ENCODE data around the gene D2HGDH. TPM values are rescaled to one million over a fixed set of nuclear protein-coding genes. Genes with fewer than 3 reads are reported as not detected.
"Not testable (repeated sequence)": the region's sequence is repeated elsewhere in the genome, so short reads cannot be mapped to it uniquely, and the experiment has no call there.

D2HGDH gene
- total and polyA plus RNA-seq, 5 donors from 2014 or later: 0.73 to 38.4 (median 3.1) TPM

- ATAC-seq (ENCODE audit: low read depth in 2 of 2): no peak
- H3K4me3 Mint-ChIP-seq: peak overlapping the region in 1 of 4 donors; percentile 23
These were observed 6.4 kb upstream of the D2HGDH start for GRCh38 chr2:241728000-241728399.

GRCh38 chr2:241728627-241729026 is 5.8 kb upstream of the D2HGDH start:
- peaks cover 0 to 15% (median 4%) of the 10 kb centered on the region in 4 donors for H3K4me1 Mint-ChIP-seq
- Histone ChIP-seq H3K27ac (ENCODE audit: insufficient read depth, low read length, poor library complexity, severe bottlenecking) (no peak overlapping the region), H3K4me3 (ENCODE audit: low read depth, low read length) (no peak overlapping the region), H3K4me1 (ENCODE audit: control insufficient read depth, insufficient read depth, low read length, poor library complexity, severe bottlenecking) (peaks cover 3% of the 10 kb centered on the region), H3K27me3 (ENCODE audit: control insufficient read depth, insufficient read depth, low read length) (no peaks in the 10 kb centered on the region), H3K9me3 (ENCODE audit: control insufficient read depth in 2 of 2, low read length in 2 of 2) (no peaks in the 10 kb centered on the region), H3K36me3 (ENCODE audit: control insufficient read depth, insufficient read depth, low read length) (peaks cover 2% of the 10 kb centered on the region)
- no peaks in the 10 kb centered on the region for H3K27me3 Mint-ChIP-seq
- H3K4me3 Mint-ChIP-seq: no peak overlapping the region
- H3K27ac Mint-ChIP-seq: no peak overlapping the region
- peaks cover 12% of the 10 kb centered on the region for H3K36me3 Mint-ChIP-seq
- ATAC-seq (ENCODE audit: low read depth in 2 of 2) (no peak), DNase-seq (no peak)
- H3K9me3 Mint-ChIP-seq: no peaks in the 10 kb centered on the region

More at GRCh38 chr2:241728000-241728399, 6.4 kb upstream of the D2HGDH start:
- Histone ChIP-seq H3K27me3 (ENCODE audit: control insufficient read depth, insufficient read depth, low read length) (no peaks in the 10 kb centered on the region), H3K4me3 (ENCODE audit: low read depth, low read length) (no peak overlapping the region), H3K27ac (ENCODE audit: insufficient read depth, low read length, poor library complexity, severe bottlenecking) (no peak overlapping the region), H3K9me3 (ENCODE audit: control insufficient read depth in 2 of 2, low read length in 2 of 2) (peaks cover 0 to 3% of the 10 kb centered on the region in 2 experiments), H3K36me3 (ENCODE audit: control insufficient read depth, insufficient read depth, low read length) (peaks cover 8% of the 10 kb centered on the region), H3K4me1 (ENCODE audit: control insufficient read depth, insufficient read depth, low read length, poor library complexity, severe bottlenecking) (peaks cover 2% of the 10 kb centered on the region)
- H3K4me1 Mint-ChIP-seq: peaks cover 0 to 13% (median 2%) of the 10 kb centered on the region in 4 donors
- peaks cover 18% of the 10 kb centered on the region for H3K36me3 Mint-ChIP-seq
- no peaks in the 10 kb centered on the region for H3K27me3 Mint-ChIP-seq
- no peak for DNase-seq
- no peaks in the 10 kb centered on the region for H3K9me3 Mint-ChIP-seq
- no peak overlapping the region for H3K27ac Mint-ChIP-seq

GRCh38 chr2:241729868-241730267 is 4.6 kb upstream of the D2HGDH start:
- peaks cover 5% of the 10 kb centered on the region for H3K36me3 Mint-ChIP-seq
- DNase-seq: no peak
- Histone ChIP-seq H3K9me3 (ENCODE audit: control insufficient read depth in 2 of 2, low read length in 2 of 2) (no peaks in the 10 kb centered on the region), H3K27me3 (ENCODE audit: control insufficient read depth, insufficient read depth, low read length) (no peaks in the 10 kb centered on the region), H3K36me3 (ENCODE audit: control insufficient read depth, insufficient read depth, low read length) (peaks cover 2% of the 10 kb centered on the region), H3K4me1 (ENCODE audit: control insufficient read depth, insufficient read depth, low read length, poor library complexity, severe bottlenecking) (peaks cover 9% of the 10 kb centered on the region), H3K4me3 (ENCODE audit: low read depth, low read length) (no peak overlapping the region), H3K27ac (ENCODE audit: insufficient read depth, low read length, poor library complexity, severe bottlenecking) (no peak overlapping the region)
- peaks cover 0 to 18% (median 5%) of the 10 kb centered on the region in 4 donors for H3K4me1 Mint-ChIP-seq
- no peaks in the 10 kb centered on the region for H3K9me3 Mint-ChIP-seq
- no peak for ATAC-seq (ENCODE audit: low read depth in 2 of 2)
- no peaks in the 10 kb centered on the region for H3K27me3 Mint-ChIP-seq
- no peak overlapping the region for H3K4me3 Mint-ChIP-seq
- H3K27ac Mint-ChIP-seq: no peak overlapping the region

- no peaks in the 10 kb centered on the region for H3K27me3 ChIP-seq (ENCODE audit: control insufficient read depth, insufficient read depth, low read length)
- no peak for ATAC-seq (ENCODE audit: low read depth in 2 of 2)
- Mint-ChIP-seq H3K4me3 (peak overlapping the region in 3 of 4 donors; percentile 28 to 77 (median 44)), H3K4me1 (peaks cover 0 to 23% (median 5%) of the 10 kb centered on the region in 4 donors), H3K27me3 (no peaks in the 10 kb centered on the region), H3K9me3 (no peaks in the 10 kb centered on the region), H3K27ac (no peak overlapping the region), H3K36me3 (peaks cover 1% of the 10 kb centered on the region)
- no peak overlapping the region for H3K27ac ChIP-seq (ENCODE audit: insufficient read depth, low read length, poor library complexity, severe bottlenecking)
- no peak for DNase-seq
- no peak overlapping the region for H3K4me3 ChIP-seq (ENCODE audit: low read depth, low read length)
- H3K36me3 ChIP-seq (ENCODE audit: control insufficient read depth, insufficient read depth, low read length): peaks cover 2% of the 10 kb centered on the region
- peaks cover 18% of the 10 kb centered on the region for H3K4me1 ChIP-seq (ENCODE audit: control insufficient read depth, insufficient read depth, low read length, poor library complexity, severe bottlenecking)
- H3K9me3 ChIP-seq (ENCODE audit: control insufficient read depth in 2 of 2, low read length in 2 of 2): no peaks in the 10 kb centered on the region
These were observed 3.6 kb upstream of the D2HGDH start for GRCh38 chr2:241730671-241731293.

GRCh38 chr2:241732513-241733186 is 1.8 kb upstream of the D2HGDH start:
- peaks cover 19% of the 10 kb centered on the region for H3K4me1 ChIP-seq (ENCODE audit: control insufficient read depth, insufficient read depth, low read length, poor library complexity, severe bottlenecking)
- not testable (repeated sequence) for H3K9me3 ChIP-seq (ENCODE audit: control insufficient read depth in 2 of 2, low read length in 2 of 2); H3K27me3 ChIP-seq (ENCODE audit: control insufficient read depth, insufficient read depth, low read length); H3K27ac ChIP-seq (ENCODE audit: insufficient read depth, low read length, poor library complexity, severe bottlenecking); H3K9me3 Mint-ChIP-seq; H3K27ac Mint-ChIP-seq; H3K4me3 ChIP-seq (ENCODE audit: low read depth, low read length); H3K36me3 ChIP-seq (ENCODE audit: control insufficient read depth, insufficient read depth, low read length); H3K36me3 Mint-ChIP-seq; H3K27me3 Mint-ChIP-seq; ATAC-seq (ENCODE audit: low read depth in 2 of 2)
- Mint-ChIP-seq H3K4me1 (peaks cover 0 to 30% (median 11%) of the 10 kb centered on the region in 4 donors), H3K4me3 (peak overlapping the region; percentile 33 to 81 (median 70))
- peak; percentile 34 to 50 (median 44) for DNase-seq

GRCh38 chr2:241733391-241734207 is 831 bp upstream of the D2HGDH start:
- Mint-ChIP-seq H3K4me1 (peaks cover 0 to 37% (median 15%) of the 10 kb centered on the region in 4 donors), H3K4me3 (peak overlapping the region; percentile 63 to 81 (median 77))

GRCh38 chr2:241734208-241734466 is 293 bp upstream of the D2HGDH start:
- peaks cover 0 to 40% (median 18%) of the 10 kb centered on the region in 4 donors for H3K4me1 Mint-ChIP-seq
- no peak overlapping the region for H3K27ac Mint-ChIP-seq
- Histone ChIP-seq H3K27ac (ENCODE audit: insufficient read depth, low read length, poor library complexity, severe bottlenecking) (no peak overlapping the region), H3K4me3 (ENCODE audit: low read depth, low read length) (no peak overlapping the region), H3K9me3 (ENCODE audit: control insufficient read depth in 2 of 2, low read length in 2 of 2) (no peaks in the 10 kb centered on the region), H3K36me3 (ENCODE audit: control insufficient read depth, insufficient read depth, low read length) (no peaks in the 10 kb centered on the region), H3K4me1 (ENCODE audit: control insufficient read depth, insufficient read depth, low read length, poor library complexity, severe bottlenecking) (peaks cover 19% of the 10 kb centered on the region), H3K27me3 (ENCODE audit: control insufficient read depth, insufficient read depth, low read length) (no peaks in the 10 kb centered on the region)
- H3K36me3 Mint-ChIP-seq: peaks cover 4% of the 10 kb centered on the region
- no peak for DNase-seq
- ATAC-seq (ENCODE audit: low read depth in 2 of 2): no peak
- H3K4me3 Mint-ChIP-seq: peak overlapping the region in 3 of 4 donors; percentile 76 to 81 (median 78)
- H3K9me3 Mint-ChIP-seq: no peaks in the 10 kb centered on the region
- H3K27me3 Mint-ChIP-seq: no peaks in the 10 kb centered on the region

More at GRCh38 chr2:241733391-241734207, 831 bp upstream of the D2HGDH start:
- Histone ChIP-seq H3K36me3 (ENCODE audit: control insufficient read depth, insufficient read depth, low read length) (no peaks in the 10 kb centered on the region), H3K27me3 (ENCODE audit: control insufficient read depth, insufficient read depth, low read length) (no peaks in the 10 kb centered on the region), H3K27ac (ENCODE audit: insufficient read depth, low read length, poor library complexity, severe bottlenecking) (no peak overlapping the region), H3K4me1 (ENCODE audit: control insufficient read depth, insufficient read depth, low read length, poor library complexity, severe bottlenecking) (peaks cover 19% of the 10 kb centered on the region), H3K9me3 (ENCODE audit: control insufficient read depth in 2 of 2, low read length in 2 of 2) (no peaks in the 10 kb centered on the region), H3K4me3 (ENCODE audit: low read depth, low read length) (no peak overlapping the region)
- H3K36me3 Mint-ChIP-seq: peaks cover under 1% of the 10 kb centered on the region
- H3K9me3 Mint-ChIP-seq: no peaks in the 10 kb centered on the region
- H3K27ac Mint-ChIP-seq: peak overlapping the region in 2 of 3 donors; percentile 46 to 91
- ATAC-seq (ENCODE audit: low read depth in 2 of 2) (no peak), DNase-seq (no peak)
- no peaks in the 10 kb centered on the region for H3K27me3 Mint-ChIP-seq
